Thymus (tissue), 11 donors: Measurements from ENCODE around the gene BRAT1. TPM values are rescaled to one million over a fixed set of nuclear protein-coding genes. Genes with fewer than 3 reads are reported as not detected.

Experiments used
- DNase-seq, 9 donors: peaks; one replicate each; pipeline ENCODE4 v3.0.0-alpha.2; 2013; ENCODE audit warnings: low spot score in 9 of 9, low read depth in 6 of 9, missing footprints in 1 of 9
- H3K27ac ChIP-seq, 2 donors: one replicate each; pipeline ENCODE4 v1.5.1; 2013; ENCODE audit warnings: control low read depth in 1 of 2, low read depth in 1 of 2, low read length in 1 of 2, mild to moderate bottlenecking in 1 of 2, moderate library complexity in 1 of 2
- H3K27me3 ChIP-seq, 2 donors: one replicate each; pipeline ENCODE4 v1.5.1; 2013; ENCODE audit warnings: low read length in 1 of 2; ENCODE audit not compliant: control insufficient read depth in 2 of 2, insufficient read depth in 1 of 2
- H3K36me3 ChIP-seq, 2 donors: one replicate each; pipeline ENCODE4 v1.5.1; 2013; ENCODE audit warnings: low read length in 1 of 2, mild to moderate bottlenecking in 1 of 2, moderate library complexity in 1 of 2; ENCODE audit not compliant: control insufficient read depth in 2 of 2, insufficient read depth in 2 of 2
- H3K4me1 ChIP-seq, 2 donors: one replicate each; pipeline ENCODE4 v1.5.1; 2013; ENCODE audit warnings: low read length in 2 of 2; ENCODE audit not compliant: control insufficient read depth in 2 of 2, insufficient read depth in 2 of 2
- H3K4me3 ChIP-seq, 2 donors: one replicate each; pipeline ENCODE4 v1.5.1; 2013; ENCODE audit warnings: low read length in 2 of 2, control low read depth in 1 of 2, mild to moderate bottlenecking in 1 of 2
- H3K9me3 ChIP-seq, 2 donors: one replicate each; pipeline ENCODE4 v1.5.1; 2013; ENCODE audit warnings: low read length in 1 of 2, mild to moderate bottlenecking in 1 of 2; ENCODE audit not compliant: control insufficient read depth in 2 of 2, insufficient read depth in 1 of 2
- WGBS: extraction: QIAGEN DNeasy Blood & Tissue Kit; methylation state at CpG from one replicate; pipeline ENCODE4 v1.1.7; 2013; 5-methylcytosine and 5-hydroxymethylcytosine counted together
- polyA plus RNA-seq: library from polyadenylated mRNA; stranded (reverse); fragments of 200-250 nt; gene quantifications from one replicate; pipeline ENCODE4 v1.2.3, GENCODE V29; 2013
- total RNA-seq: library from RNA; stranded (reverse); fragments of 120-200 nt; gene quantifications from one replicate; pipeline ENCODE4 v1.2.4, GENCODE V29; 2013
- donor health status: healthy.

The BRAT1 gene
- total and polyA plus RNA-seq, 2 donors, result 19.9 to 40.8 TPM

DNA sequence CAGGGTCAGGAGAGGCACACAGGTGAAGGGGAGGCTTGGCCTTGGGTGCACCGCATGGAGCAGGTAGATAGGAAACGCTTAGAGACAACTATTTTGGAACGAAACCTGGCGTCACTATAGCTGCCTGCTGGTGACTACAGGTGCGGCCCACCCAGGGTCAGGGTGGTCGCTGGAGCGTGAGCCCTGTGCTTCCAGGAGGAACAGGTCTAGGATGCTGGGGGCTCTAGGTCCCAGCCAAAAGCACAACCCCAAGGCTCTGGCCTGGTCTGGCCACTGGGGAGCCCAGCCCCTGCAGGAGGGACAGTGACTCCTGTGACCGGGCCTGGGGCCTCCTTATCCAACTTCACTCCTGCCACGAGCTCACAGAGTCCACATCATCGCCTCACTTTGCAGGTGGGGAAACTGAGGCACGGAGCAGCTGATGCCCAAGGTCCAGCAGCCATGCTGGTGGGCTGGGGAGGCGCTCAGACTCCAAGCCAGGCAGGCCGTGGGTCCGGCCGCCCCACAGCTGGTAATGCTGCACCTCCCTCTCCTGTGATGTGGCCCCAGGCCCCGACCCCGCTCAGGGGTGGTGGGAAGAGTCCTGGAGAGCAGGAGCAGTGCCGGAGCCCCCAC, 26.7 kb downstream of the BRAT1 start:
- 55% methylated on average over 18 of the region's 18 CpGs for WGBS
- peaks cover 0 to 16% of the 10 kb centered on the region in 2 donors for H3K27me3 ChIP-seq
- peaks cover 17 to 56% of the 10 kb centered on the region in 2 donors for H3K4me1 ChIP-seq
- no peak for DNase-seq
- H3K9me3 ChIP-seq, result peaks cover 0 to 7% of the 10 kb centered on the region in 2 donors
- peaks cover 0 to 3% of the 10 kb centered on the region in 2 donors for H3K36me3 ChIP-seq
- H3K27ac ChIP-seq, result peak overlapping the region in 1 of 2 donors; percentile 52
- H3K4me3 ChIP-seq, result no peak overlapping the region

- Histone ChIP-seq H3K4me1 (peaks cover 25 to 64% of the 10 kb centered on the region in 2 donors), H3K27me3 (peaks cover 7 to 24% of the 10 kb centered on the region in 2 donors), H3K4me3 (no peak overlapping the region)
Observed at GRCh38 chr7:2527505-2528467, 27.5 kb downstream of the BRAT1 start.

DNA sequence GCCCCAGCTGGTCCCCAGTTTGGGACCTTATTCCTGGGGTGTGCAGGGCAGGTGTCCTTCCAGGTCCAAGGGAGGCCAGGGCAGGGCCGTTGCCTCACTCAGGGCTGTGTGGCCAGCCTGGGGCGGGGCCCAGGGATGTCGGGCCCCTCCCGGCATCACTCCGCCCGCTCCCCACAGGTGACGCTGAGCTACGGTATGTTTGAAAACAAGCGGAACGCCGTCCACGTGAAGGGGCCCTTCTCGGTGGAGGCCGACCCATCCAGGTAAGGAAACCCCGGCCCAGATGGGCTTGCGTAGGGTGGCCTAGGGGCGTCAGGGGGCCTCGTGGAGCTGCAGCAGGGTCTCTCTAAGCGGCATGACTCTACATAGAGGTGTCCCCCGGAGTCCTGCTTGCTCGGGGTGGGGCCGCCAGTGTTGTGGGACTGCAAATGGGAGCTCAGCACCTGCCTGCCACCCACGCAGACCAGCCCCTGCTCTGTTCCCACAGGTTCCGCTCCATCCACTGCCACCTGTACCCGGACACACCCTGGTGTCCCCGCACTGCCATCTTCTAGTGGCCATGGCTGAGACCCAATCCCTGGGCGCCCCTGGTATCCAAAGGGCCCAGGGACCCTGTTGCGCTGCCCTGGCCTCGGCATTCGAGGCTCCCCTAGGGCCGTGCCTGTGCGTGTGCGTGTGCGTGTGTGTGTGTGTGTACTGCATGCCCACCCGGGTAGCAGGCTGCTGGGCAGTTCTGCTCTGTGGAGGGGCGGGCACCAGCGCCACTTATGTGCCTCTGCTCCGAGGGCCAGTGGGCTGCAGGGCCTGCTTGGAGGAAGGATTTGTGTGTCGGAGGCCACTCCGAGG, 28.4 kb downstream of the BRAT1 start:
- WGBS, result 90% methylated on average over 40 of the region's 40 CpGs
- Histone ChIP-seq H3K27ac (no peak overlapping the region), H3K27me3 (peaks cover 15 to 33% of the 10 kb centered on the region in 2 donors), H3K9me3 (peaks cover 0 to 7% of the 10 kb centered on the region in 2 donors), H3K4me1 (peaks cover 27 to 73% of the 10 kb centered on the region in 2 donors), H3K4me3 (no peak overlapping the region), H3K36me3 (peaks cover 0 to 3% of the 10 kb centered on the region in 2 donors)
- no peak for DNase-seq

More at GRCh38 chr7:2527505-2528467, 27.5 kb downstream of the BRAT1 start:
- Histone ChIP-seq H3K27ac (no peak overlapping the region), H3K9me3 (peaks cover 0 to 7% of the 10 kb centered on the region in 2 donors), H3K36me3 (peaks cover 0 to 3% of the 10 kb centered on the region in 2 donors)
- WGBS, result 89% methylated on average over 17 of the region's 17 CpGs
- DNase-seq, result no peak

DNA sequence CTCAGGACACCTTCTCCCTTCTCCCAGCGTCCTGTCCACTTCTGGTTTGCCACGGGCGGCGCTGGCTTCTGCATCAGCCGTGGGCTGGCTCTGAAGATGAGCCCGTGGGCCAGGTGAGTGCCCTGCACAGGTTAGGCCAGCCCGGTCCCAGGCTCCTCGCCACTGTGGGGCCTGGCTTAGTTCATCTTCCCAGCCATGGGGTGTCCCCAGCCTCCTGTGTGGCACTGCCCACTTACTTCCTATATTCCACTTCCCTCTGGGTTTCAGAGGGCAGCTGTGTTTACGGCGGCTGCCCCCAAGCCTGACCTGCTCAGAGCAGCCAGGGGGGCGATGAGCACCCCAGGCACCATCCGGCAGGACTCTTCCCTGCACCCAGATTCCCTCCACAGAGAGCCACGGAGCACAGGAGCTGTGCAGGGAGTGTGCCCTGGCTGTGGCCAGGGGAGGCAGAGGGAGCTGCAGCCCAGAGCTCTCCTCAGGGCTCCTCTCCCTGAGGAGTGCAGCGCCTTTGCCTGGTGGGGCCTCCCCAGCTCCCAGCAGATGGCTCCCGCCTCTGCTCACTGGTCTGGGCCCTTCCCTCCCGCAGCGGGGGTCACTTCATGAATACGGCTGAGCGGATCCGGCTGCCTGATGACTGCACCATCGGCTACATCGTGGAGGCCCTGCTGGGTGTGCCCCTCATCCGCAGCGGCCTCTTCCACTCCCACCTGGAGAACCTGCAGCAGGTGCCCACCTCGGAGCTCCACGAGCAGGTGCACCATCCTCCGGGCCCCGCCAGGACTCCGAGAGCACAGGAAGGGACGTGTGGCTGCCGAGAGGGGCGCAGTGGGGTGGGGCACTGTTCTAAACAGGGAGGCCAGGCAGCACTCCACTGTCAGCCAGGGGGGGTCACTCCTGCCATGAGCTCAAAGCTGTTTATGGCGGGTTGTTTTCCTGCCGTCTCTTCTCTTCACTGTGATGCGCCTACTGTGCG, 29.4 kb downstream of the BRAT1 start:
- 92% methylated on average over 36 of the region's 36 CpGs for WGBS
- Histone ChIP-seq H3K4me3 (no peak overlapping the region), H3K27ac (no peak overlapping the region), H3K9me3 (peaks cover 0 to 7% of the 10 kb centered on the region in 2 donors), H3K27me3 (peaks cover 24 to 43% of the 10 kb centered on the region in 2 donors), H3K36me3 (peaks cover 0 to 3% of the 10 kb centered on the region in 2 donors), H3K4me1 (peaks cover 27 to 79% of the 10 kb centered on the region in 2 donors)
- no peak for DNase-seq

DNA sequence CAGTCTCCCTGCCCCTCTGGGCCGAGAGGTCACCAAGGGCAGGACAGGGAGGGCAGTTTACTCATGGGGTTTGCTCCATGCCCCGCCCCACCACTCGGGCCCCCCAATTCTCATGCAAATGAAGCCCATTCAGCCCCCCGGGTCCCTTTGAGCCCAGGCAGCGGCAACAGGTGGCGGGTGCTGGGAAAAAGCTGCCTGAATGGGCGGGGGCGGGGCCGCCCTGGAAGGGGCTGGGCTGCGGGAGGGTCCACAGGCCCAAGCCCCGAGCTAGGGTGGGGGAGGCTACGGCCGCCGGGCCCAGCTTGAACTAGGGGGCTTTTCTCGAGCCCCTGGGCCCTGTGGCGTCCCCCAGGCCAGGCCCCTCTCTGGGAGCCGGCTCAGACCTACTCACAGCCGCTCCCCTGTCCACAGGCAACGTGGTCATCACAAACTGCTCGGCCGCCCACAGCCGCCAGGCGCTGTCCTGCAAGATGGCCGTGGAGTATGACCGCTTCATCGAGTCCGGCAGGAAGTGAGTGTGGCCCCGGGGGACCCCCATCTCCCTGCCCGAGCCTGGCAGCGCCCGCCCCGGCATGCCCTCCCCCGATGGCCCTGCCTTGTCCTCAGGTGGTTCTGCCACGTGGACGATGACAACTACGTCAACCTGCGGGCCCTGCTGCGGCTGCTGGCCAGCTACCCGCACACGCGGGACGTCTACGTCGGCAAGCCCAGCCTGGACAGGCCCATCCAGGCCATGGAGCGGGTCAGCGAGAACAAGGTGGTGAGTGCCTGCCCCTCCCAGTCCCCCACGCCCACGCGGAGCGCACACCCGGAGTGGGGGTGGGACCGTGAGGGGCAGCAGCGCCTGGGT, 30.3 kb downstream of the BRAT1 start:
- Histone ChIP-seq H3K27ac (no peak overlapping the region), H3K9me3 (peaks cover 0 to 7% of the 10 kb centered on the region in 2 donors), H3K36me3 (peaks cover 0 to 3% of the 10 kb centered on the region in 2 donors), H3K4me3 (no peak overlapping the region), H3K4me1 (peaks cover 22 to 79% of the 10 kb centered on the region in 2 donors), H3K27me3 (peaks cover 34 to 52% of the 10 kb centered on the region in 2 donors)
- 90% methylated on average over 53 of the region's 53 CpGs for WGBS
- no peak for DNase-seq

- peak in 1 of 9 donors; percentile 36 for DNase-seq
- peaks cover 0 to 7% of the 10 kb centered on the region in 2 donors for H3K9me3 ChIP-seq
- peaks cover 40 to 54% of the 10 kb centered on the region in 2 donors for H3K27me3 ChIP-seq
- H3K27ac ChIP-seq, result no peak overlapping the region
- 63% methylated on average over 51 of the region's 51 CpGs for WGBS
- peaks cover 0 to 3% of the 10 kb centered on the region in 2 donors for H3K36me3 ChIP-seq
- H3K4me3 ChIP-seq, result no peak overlapping the region
- H3K4me1 ChIP-seq, result peaks cover 22 to 72% of the 10 kb centered on the region in 2 donors
Observed at GRCh38 chr7:2523941-2524807, 31.1 kb downstream of the BRAT1 start.

DNA sequence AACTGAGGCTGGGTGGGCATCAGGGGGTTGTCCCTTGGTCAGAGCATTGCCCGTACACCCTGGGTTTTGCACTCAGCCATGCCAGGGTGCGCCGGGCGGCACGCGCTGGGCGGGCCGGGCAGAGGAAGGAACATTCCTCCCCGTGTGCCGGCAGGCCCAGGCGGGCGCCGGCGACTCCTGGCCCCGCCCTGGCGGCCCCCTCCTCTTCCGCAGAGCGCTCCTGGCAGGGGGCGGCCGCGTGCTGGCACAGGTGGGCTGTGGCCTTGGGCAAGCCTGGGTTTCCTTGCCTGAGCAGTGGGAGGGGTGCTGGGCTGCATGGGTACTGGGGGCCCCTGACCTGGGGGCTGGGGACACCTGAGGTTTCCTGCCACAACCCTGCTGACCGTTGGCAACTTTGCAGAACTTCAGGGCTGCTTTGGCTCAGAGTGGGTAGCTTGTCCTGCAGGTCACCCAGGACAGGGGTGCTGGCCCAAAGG, 31.8 kb downstream of the BRAT1 start:
- peak overlapping the region in 1 of 2 donors; percentile 5 for H3K4me3 ChIP-seq
- H3K36me3 ChIP-seq, result peaks cover 0 to 3% of the 10 kb centered on the region in 2 donors
- H3K4me1 ChIP-seq, result peaks cover 22 to 71% of the 10 kb centered on the region in 2 donors
- H3K9me3 ChIP-seq, result peaks cover 0 to 7% of the 10 kb centered on the region in 2 donors
- WGBS, result 5% methylated on average over 22 of the region's 22 CpGs
- peaks cover 47 to 60% of the 10 kb centered on the region in 2 donors for H3K27me3 ChIP-seq
- peak in 1 of 9 donors; percentile 41 for DNase-seq
- H3K27ac ChIP-seq, result no peak overlapping the region
